ENCODE results near the gene BMPER. TPM values are rescaled to one million over a fixed set of nuclear protein-coding genes. Genes with fewer than 3 reads are reported as not detected.

The BMPER gene
- total RNA-seq, 2 experiments from 2014 or later: not detected

DNA sequence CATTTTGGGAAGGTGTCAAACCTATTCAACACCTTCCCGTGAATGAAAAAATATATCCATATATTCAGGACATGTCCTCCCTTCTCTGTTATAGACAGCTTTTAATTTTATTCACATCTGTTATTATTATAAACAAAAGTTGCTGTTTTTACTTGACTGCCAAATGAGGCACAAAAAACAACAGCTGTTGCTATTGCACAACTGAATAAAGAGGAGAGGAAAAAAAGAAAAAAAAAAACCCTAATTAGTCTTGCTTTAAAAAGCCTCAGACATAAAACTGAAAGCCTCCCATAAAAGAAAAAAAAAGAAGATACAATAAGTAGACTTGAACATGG is 153.4 kb downstream of the BMPER start:
- DNase-seq (no peak), ATAC-seq (ENCODE audit: poor library complexity) (no peak)
- Mint-ChIP-seq H3K4me1 (ENCODE audit: low read depth) (no peaks in the 10 kb centered on the region), H3K4me3 (no peak overlapping the region), H3K9me3 (no peaks in the 10 kb centered on the region), H3K36me3 (ENCODE audit: low read depth) (no peaks in the 10 kb centered on the region), H3K27me3 (no peaks in the 10 kb centered on the region), H3K27ac (no peak overlapping the region)
- no peaks in the 10 kb centered on the region for H3K36me3 ChIP-seq (ENCODE audit: insufficient read depth, low read length)
- CTCF ChIA-PET: no interaction called here
- H3K27me3 ChIP-seq (ENCODE audit: control insufficient read depth in 1 of 2, insufficient read depth in 2 of 2, low read length in 2 of 2): no peaks in the 10 kb centered on the region
- intact Hi-C loops (cut with DNase I, micrococcal nuclease): no loop called here
- POLR2A ChIA-PET: no interaction called here
- H3K9me3 ChIP-seq (ENCODE audit: control insufficient read depth in 1 of 2, insufficient read depth in 1 of 2, low read length in 2 of 2): no peaks in the 10 kb centered on the region
- H3K27ac ChIP-seq (ENCODE audit: low read depth in 1 of 2, low read length in 2 of 2): no peak overlapping the region
- TF ChIP-seq, protein P1, sequence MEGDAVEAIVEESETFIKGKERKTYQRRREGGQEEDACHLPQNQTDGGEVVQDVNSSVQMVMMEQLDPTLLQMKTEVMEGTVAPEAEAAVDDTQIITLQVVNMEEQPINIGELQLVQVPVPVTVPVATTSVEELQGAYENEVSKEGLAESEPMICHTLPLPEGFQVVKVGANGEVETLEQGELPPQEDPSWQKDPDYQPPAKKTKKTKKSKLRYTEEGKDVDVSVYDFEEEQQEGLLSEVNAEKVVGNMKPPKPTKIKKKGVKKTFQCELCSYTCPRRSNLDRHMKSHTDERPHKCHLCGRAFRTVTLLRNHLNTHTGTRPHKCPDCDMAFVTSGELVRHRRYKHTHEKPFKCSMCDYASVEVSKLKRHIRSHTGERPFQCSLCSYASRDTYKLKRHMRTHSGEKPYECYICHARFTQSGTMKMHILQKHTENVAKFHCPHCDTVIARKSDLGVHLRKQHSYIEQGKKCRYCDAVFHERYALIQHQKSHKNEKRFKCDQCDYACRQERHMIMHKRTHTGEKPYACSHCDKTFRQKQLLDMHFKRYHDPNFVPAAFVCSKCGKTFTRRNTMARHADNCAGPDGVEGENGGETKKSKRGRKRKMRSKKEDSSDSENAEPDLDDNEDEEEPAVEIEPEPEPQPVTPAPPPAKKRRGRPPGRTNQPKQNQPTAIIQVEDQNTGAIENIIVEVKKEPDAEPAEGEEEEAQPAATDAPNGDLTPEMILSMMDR (IDR thresholded peaks at IDR 0.05): no peak
- no peaks in the 10 kb centered on the region for H3K4me1 ChIP-seq (ENCODE audit: insufficient read depth, low read length)
- no peak overlapping the region for H3K4me3 ChIP-seq (ENCODE audit: low read length)

DNA sequence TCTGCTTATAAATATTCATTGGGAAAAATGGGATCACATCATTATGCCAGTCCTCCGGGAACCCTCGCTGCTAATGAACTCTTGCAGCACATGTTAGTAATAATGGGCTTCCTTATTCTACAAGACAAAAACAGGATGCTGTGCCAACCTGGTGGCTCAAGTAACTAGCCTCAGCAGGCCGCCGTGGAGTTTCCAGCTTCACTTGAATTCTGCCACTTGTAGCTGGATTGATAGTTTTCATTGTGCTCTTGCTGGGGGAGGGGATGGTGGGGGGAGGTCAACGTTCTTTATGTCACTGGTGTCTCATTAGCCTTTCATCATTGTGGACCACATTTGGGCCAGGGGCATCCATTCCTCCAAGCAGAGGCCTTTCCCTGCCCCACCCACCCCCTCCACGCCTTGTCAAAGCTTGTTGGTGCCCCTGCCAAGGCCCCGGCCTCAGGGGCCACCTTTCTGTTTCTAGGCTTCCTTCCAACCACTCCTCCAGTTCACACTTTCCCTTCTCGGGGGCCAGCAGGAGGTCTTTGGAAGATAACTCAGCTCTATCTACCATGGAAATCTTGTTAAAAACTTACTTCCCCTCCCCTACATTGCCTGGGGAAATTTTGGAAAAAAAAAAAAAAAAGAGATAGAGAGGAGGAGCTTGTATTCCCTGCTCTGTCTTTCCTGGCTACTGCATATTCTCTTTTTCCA is 153.9 kb downstream of the BMPER start:
- Mint-ChIP-seq H3K27me3 (no peaks in the 10 kb centered on the region), H3K27ac (no peak overlapping the region), H3K4me3 (no peak overlapping the region), H3K4me1 (ENCODE audit: low read depth) (no peaks in the 10 kb centered on the region), H3K36me3 (ENCODE audit: low read depth) (no peaks in the 10 kb centered on the region), H3K9me3 (no peaks in the 10 kb centered on the region)
- no peaks in the 10 kb centered on the region for H3K4me1 ChIP-seq (ENCODE audit: insufficient read depth, low read length)
- DNase-seq (no peak), ATAC-seq (ENCODE audit: poor library complexity) (no peak)
- ChIA-PET CTCF (no interaction called here), POLR2A (no interaction called here)
- no peaks in the 10 kb centered on the region for H3K27me3 ChIP-seq (ENCODE audit: control insufficient read depth in 1 of 2, insufficient read depth in 2 of 2, low read length in 2 of 2)
- no peak overlapping the region for H3K27ac ChIP-seq (ENCODE audit: low read depth in 1 of 2, low read length in 2 of 2)
- H3K9me3 ChIP-seq (ENCODE audit: control insufficient read depth in 1 of 2, insufficient read depth in 1 of 2, low read length in 2 of 2): no peaks in the 10 kb centered on the region
- TF ChIP-seq, protein P1 (IDR thresholded peaks at IDR 0.05): no peak
- no peaks in the 10 kb centered on the region for H3K36me3 ChIP-seq (ENCODE audit: insufficient read depth, low read length)
- H3K4me3 ChIP-seq (ENCODE audit: low read length): no peak overlapping the region
- intact Hi-C loops (cut with DNase I, micrococcal nuclease): no loop called here

DNA sequence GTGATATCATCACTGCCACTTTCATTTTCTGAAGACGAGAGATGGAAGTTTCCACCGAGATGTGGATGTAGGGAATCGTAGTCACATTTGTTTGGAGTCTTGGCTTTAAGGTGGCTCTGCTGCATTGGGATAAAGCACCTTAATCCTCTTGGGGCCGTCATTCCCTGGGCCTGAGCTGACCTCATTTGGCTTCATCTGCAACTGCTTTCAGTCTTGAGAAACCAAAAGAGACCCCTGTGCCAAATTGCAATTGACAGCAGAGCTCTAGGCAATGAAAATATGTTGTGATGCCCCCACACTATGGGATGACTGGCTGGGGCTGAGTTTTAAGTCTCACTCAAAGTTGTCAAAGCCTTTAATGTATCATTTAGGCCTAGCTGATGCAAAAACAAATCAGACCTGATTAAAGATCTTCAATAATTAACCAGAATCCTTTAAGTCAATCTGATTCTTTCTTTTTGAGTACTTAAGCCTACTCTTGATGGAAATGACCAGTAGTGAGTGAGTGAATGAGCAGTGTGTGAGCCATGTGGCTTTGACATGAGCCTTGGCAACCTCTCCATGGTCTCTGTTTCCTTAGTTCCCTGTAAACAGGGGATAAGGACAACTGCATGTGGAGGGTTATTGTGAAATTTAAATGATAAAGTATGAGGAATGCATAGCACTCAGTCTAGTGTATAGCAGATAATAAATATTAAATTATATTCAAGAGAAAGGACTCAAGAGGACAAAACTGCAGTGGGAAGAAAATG is 155.0 kb downstream of the BMPER start:
- no peaks in the 10 kb centered on the region for H3K27me3 Mint-ChIP-seq
- Histone ChIP-seq H3K36me3 (ENCODE audit: insufficient read depth, low read length) (no peaks in the 10 kb centered on the region), H3K9me3 (ENCODE audit: control insufficient read depth in 1 of 2, insufficient read depth in 1 of 2, low read length in 2 of 2) (no peaks in the 10 kb centered on the region), H3K4me1 (ENCODE audit: insufficient read depth, low read length) (no peaks in the 10 kb centered on the region), H3K4me3 (ENCODE audit: low read length) (no peak overlapping the region), H3K27me3 (ENCODE audit: control insufficient read depth in 1 of 2, insufficient read depth in 2 of 2, low read length in 2 of 2) (no peaks in the 10 kb centered on the region), H3K27ac (ENCODE audit: low read depth in 1 of 2, low read length in 2 of 2) (no peak overlapping the region)
- H3K4me3 Mint-ChIP-seq: no peak overlapping the region
- intact Hi-C loops (cut with DNase I, micrococcal nuclease): no loop called here
- H3K27ac Mint-ChIP-seq: no peak overlapping the region
- H3K9me3 Mint-ChIP-seq: no peaks in the 10 kb centered on the region
- ATAC-seq (ENCODE audit: poor library complexity) (no peak), DNase-seq (no peak)
- no peaks in the 10 kb centered on the region for H3K4me1 Mint-ChIP-seq (ENCODE audit: low read depth)
- TF ChIP-seq, protein P1 (IDR thresholded peaks at IDR 0.05): no peak
- POLR2A ChIA-PET: no interaction called here
- CTCF ChIA-PET: no interaction called here
- no peaks in the 10 kb centered on the region for H3K36me3 Mint-ChIP-seq (ENCODE audit: low read depth)
